ENCODE data around the gene TBX20.
"Not testable (repeated sequence)": the region's sequence is repeated elsewhere in the genome, so short reads cannot be mapped to it uniquely, and the experiment has no call there.

DNA sequence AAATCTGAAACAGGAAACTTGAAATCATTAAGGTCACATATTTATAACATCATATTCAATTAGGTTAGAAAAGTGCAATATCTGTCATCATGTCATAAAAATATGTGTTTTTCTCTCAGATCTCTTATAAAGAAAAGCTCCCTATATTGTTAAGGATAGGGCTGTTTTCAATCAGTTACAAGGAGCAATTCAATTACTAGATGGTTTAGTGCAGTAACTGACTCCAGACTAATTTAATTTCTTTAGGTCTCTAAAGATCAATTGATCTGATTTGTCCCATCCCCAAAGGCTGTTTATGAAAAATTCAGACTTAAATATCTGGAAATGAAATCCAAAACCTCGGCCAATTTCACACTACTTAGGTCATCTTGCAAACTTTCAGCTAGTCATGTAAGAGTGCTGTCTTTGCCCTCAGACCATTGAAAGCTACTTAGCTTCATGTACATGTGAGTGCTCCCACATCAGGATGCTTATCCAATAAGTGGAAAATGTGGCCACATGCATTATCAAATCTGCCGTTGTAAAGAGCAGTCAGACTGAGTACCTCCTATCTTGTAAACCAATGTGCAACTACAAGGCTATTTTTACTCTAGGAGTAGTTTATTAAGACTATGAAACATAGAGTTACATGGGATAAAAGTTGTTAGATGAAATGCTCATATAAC lies 24.7 kb downstream of the TBX20 start:
- TF ChIP-seq, protein P1, sequence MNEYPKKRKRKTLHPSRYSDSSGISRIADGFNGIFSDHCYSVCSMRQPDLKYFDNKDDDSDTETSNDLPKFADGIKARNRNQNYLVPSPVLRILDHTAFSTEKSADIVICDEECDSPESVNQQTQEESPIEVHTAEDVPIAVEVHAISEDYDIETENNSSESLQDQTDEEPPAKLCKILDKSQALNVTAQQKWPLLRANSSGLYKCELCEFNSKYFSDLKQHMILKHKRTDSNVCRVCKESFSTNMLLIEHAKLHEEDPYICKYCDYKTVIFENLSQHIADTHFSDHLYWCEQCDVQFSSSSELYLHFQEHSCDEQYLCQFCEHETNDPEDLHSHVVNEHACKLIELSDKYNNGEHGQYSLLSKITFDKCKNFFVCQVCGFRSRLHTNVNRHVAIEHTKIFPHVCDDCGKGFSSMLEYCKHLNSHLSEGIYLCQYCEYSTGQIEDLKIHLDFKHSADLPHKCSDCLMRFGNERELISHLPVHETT (tag by site-specific recombination; IDR thresholded peaks at IDR 0.05): not testable (repeated sequence)
- TF ChIP-seq, protein P2, sequence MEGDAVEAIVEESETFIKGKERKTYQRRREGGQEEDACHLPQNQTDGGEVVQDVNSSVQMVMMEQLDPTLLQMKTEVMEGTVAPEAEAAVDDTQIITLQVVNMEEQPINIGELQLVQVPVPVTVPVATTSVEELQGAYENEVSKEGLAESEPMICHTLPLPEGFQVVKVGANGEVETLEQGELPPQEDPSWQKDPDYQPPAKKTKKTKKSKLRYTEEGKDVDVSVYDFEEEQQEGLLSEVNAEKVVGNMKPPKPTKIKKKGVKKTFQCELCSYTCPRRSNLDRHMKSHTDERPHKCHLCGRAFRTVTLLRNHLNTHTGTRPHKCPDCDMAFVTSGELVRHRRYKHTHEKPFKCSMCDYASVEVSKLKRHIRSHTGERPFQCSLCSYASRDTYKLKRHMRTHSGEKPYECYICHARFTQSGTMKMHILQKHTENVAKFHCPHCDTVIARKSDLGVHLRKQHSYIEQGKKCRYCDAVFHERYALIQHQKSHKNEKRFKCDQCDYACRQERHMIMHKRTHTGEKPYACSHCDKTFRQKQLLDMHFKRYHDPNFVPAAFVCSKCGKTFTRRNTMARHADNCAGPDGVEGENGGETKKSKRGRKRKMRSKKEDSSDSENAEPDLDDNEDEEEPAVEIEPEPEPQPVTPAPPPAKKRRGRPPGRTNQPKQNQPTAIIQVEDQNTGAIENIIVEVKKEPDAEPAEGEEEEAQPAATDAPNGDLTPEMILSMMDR (tag by site-specific recombination; IDR thresholded peaks at IDR 0.05): not testable (repeated sequence)
- not testable (repeated sequence) for TF ChIP-seq KLF9 (tag by site-specific recombination; IDR thresholded peaks at IDR 0.05; ENCODE audit: low read depth); ZNF175 (tag by site-specific recombination; IDR thresholded peaks at IDR 0.05); REPIN1 (tag by site-specific recombination; IDR thresholded peaks at IDR 0.05; ENCODE audit: low read depth); ZFP37 (tag by site-specific recombination; IDR thresholded peaks at IDR 0.05); MYNN (tag by site-specific recombination; IDR thresholded peaks at IDR 0.05; ENCODE audit: borderline replicate concordance); ZBTB8A (tag by site-specific recombination; IDR thresholded peaks at IDR 0.05)
- TF ChIP-seq, protein P3, sequence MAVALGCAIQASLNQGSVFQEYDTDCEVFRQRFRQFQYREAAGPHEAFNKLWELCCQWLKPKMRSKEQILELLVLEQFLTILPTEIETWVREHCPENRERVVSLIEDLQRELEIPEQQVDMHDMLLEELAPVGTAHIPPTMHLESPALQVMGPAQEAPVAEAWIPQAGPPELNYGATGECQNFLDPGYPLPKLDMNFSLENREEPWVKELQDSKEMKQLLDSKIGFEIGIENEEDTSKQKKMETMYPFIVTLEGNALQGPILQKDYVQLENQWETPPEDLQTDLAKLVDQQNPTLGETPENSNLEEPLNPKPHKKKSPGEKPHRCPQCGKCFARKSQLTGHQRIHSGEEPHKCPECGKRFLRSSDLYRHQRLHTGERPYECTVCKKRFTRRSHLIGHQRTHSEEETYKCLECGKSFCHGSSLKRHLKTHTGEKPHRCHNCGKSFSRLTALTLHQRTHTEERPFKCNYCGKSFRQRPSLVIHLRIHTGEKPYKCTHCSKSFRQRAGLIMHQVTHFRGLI (tag by site-specific recombination; IDR thresholded peaks at IDR 0.05): not testable (repeated sequence)
- TF ChIP-seq, protein P4, sequence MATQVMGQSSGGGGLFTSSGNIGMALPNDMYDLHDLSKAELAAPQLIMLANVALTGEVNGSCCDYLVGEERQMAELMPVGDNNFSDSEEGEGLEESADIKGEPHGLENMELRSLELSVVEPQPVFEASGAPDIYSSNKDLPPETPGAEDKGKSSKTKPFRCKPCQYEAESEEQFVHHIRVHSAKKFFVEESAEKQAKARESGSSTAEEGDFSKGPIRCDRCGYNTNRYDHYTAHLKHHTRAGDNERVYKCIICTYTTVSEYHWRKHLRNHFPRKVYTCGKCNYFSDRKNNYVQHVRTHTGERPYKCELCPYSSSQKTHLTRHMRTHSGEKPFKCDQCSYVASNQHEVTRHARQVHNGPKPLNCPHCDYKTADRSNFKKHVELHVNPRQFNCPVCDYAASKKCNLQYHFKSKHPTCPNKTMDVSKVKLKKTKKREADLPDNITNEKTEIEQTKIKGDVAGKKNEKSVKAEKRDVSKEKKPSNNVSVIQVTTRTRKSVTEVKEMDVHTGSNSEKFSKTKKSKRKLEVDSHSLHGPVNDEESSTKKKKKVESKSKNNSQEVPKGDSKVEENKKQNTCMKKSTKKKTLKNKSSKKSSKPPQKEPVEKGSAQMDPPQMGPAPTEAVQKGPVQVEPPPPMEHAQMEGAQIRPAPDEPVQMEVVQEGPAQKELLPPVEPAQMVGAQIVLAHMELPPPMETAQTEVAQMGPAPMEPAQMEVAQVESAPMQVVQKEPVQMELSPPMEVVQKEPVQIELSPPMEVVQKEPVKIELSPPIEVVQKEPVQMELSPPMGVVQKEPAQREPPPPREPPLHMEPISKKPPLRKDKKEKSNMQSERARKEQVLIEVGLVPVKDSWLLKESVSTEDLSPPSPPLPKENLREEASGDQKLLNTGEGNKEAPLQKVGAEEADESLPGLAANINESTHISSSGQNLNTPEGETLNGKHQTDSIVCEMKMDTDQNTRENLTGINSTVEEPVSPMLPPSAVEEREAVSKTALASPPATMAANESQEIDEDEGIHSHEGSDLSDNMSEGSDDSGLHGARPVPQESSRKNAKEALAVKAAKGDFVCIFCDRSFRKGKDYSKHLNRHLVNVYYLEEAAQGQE (tag by site-specific recombination; IDR thresholded peaks at IDR 0.05): not testable (repeated sequence)
- TF ChIP-seq, protein P5, sequence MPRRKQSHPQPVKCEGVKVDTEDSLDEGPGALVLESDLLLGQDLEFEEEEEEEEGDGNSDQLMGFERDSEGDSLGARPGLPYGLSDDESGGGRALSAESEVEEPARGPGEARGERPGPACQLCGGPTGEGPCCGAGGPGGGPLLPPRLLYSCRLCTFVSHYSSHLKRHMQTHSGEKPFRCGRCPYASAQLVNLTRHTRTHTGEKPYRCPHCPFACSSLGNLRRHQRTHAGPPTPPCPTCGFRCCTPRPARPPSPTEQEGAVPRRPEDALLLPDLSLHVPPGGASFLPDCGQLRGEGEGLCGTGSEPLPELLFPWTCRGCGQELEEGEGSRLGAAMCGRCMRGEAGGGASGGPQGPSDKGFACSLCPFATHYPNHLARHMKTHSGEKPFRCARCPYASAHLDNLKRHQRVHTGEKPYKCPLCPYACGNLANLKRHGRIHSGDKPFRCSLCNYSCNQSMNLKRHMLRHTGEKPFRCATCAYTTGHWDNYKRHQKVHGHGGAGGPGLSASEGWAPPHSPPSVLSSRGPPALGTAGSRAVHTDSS (tag by site-specific recombination; IDR thresholded peaks at IDR 0.05): not testable (repeated sequence)

All from HEK293 (cell line).